K562 (cell line): ENCODE results near the gene ASPHD1. TPM values are rescaled to one million over a fixed set of nuclear protein-coding genes. Genes with fewer than 3 reads are reported as not detected.
A peak's percentile ranks its signal among the peaks of the same experiment; 100 is the strongest.

Experiments
- CCAR2 ChIP-seq: fragments of 200-400 bp; formaldehyde crosslinking; IDR thresholded peaks from 2 replicates; pipeline ENCODE4 v1.6.1; 2017; ENCODE audit warnings: mild to moderate bottlenecking, low read depth, low read length
- CREB1 ChIP-seq, 2 experiments: sonication (generic) in 1 of 2; formaldehyde crosslinking in 1 of 2; IDR thresholded peaks; 2 replicates each; pipeline versions ENCODE4 v1.6.1 to v1.8.0; 2012 to 2022; ENCODE audit warnings: inconsistent platforms in 1 of 2, mild to moderate bottlenecking in 1 of 2, missing genetic modification reagents in 1 of 2, moderate library complexity in 1 of 2
- EGR1 ChIP-seq: fragments of 450-650 bp; conservative IDR thresholded peaks from 2 replicates; pipeline ENCODE4 v1.6.1; 2017; ENCODE audit warnings: mild to moderate bottlenecking
- ETV5 ChIP-seq: sonication (generic); formaldehyde crosslinking; IDR thresholded peaks from 2 replicates; pipeline ENCODE4 v1.4.0; 2020; ENCODE audit warnings: low read depth, mild to moderate bottlenecking, missing genetic modification reagents
- HNRNPL ChIP-seq: fragments of 200-400 bp; formaldehyde crosslinking; IDR thresholded peaks from 2 replicates; pipeline ENCODE4 v1.6.1; 2017; ENCODE audit warnings: low read depth, mild to moderate bottlenecking, low read length
- IFI16 ChIP-seq: fragments of 250-450 bp; sonication (Bioruptor Pico); IDR thresholded peaks from 2 replicates; pipeline ENCODE4 v2.1.2; 2022; ENCODE audit warnings: mild to moderate bottlenecking, inconsistent platforms
- KAT2B ChIP-seq: IDR thresholded peaks from one replicate; pipeline ENCODE4 v1.6.1; 2012; ENCODE audit warnings: low read depth, mild to moderate bottlenecking, control low read depth, inconsistent platforms, low read length, moderate library complexity
- KDM2B ChIP-seq: fragments of 250-450 bp; sonication (Bioruptor Pico); IDR thresholded peaks from 2 replicates; pipeline ENCODE4 v1.8.0; 2021; ENCODE audit warnings: mild to moderate bottlenecking, moderate library complexity
- NCOR1 ChIP-seq: fragments of 450-650 bp; IDR thresholded peaks from 2 replicates; pipeline ENCODE4 v1.6.1; 2016; ENCODE audit warnings: mild to moderate bottlenecking, moderate library complexity
- PTRF ChIP-seq: fragments of 450-650 bp; IDR thresholded peaks from 2 replicates; pipeline ENCODE4 v1.6.1; 2016; ENCODE audit warnings: mild to moderate bottlenecking, missing genetic modification characterization, missing compliant biosample characterization
- RAD21 ChIP-seq, 2 experiments: fragments of 250-450 bp in 1 of 2; fragments of 450-650 bp in 1 of 2; sonication (Bioruptor Pico) in 1 of 2; formaldehyde crosslinking in 1 of 2; IDR thresholded peaks in 1 of 2; conservative IDR thresholded peaks in 1 of 2; 2 replicates each; pipeline versions ENCODE4 v1.4.0 to v1.8.0; 2020 to 2022; ENCODE audit warnings: mild to moderate bottlenecking in 2 of 2, moderate library complexity in 1 of 2
- RBM14 ChIP-seq: fragments of 200-400 bp; formaldehyde crosslinking; IDR thresholded peaks from 2 replicates; pipeline ENCODE4 v1.6.1; 2018; ENCODE audit warnings: low read depth, mild to moderate bottlenecking, low read length, moderate library complexity, borderline replicate concordance; ENCODE audit not compliant: insufficient read depth
- SAP30 ChIP-seq: fragments of 200-600 bp; sonication (generic); IDR thresholded peaks from 2 replicates; pipeline ENCODE4 v1.6.1; 2012; ENCODE audit warnings: borderline replicate concordance, low read depth, mild to moderate bottlenecking, moderate library complexity, low read length, control low read depth, inconsistent platforms; ENCODE audit not compliant: insufficient read depth, poor library complexity, severe bottlenecking
- SMAD4 ChIP-seq: fragments of 250-450 bp; sonication (Bioruptor Pico); conservative IDR thresholded peaks from 2 replicates; pipeline ENCODE4 v1.8.0; 2021; ENCODE audit warnings: inconsistent platforms, mild to moderate bottlenecking, moderate library complexity
- ZBTB1 ChIP-seq: sonication (generic); formaldehyde crosslinking; IDR thresholded peaks from 2 replicates; pipeline ENCODE4 v1.8.1; 2023; ENCODE audit warnings: missing genetic modification reagents, low read depth, mild to moderate bottlenecking, borderline replicate concordance
- ZBTB43 ChIP-seq: sonication (generic); formaldehyde crosslinking; IDR thresholded peaks from 2 replicates; pipeline ENCODE4 v1.8.0; 2023; ENCODE audit warnings: mild to moderate bottlenecking, missing genetic modification reagents
- ZKSCAN8 ChIP-seq: fragments of 200-800 bp; sonication (Bioruptor generic); IDR thresholded peaks from 2 replicates; pipeline ENCODE4 v1.6.1; 2016; ENCODE audit warnings: missing genetic modification characterization, missing compliant biosample characterization
- ZNF639 ChIP-seq, 2 experiments: fragments of 200-800 bp in 1 of 2; sonication (Bioruptor generic) in 1 of 2; sonication (generic) in 1 of 2; formaldehyde crosslinking in 1 of 2; IDR thresholded peaks in 1 of 2; conservative IDR thresholded peaks in 1 of 2; 2 replicates each; pipeline versions ENCODE4 v1.5.0 to v1.6.1; 2016 to 2020; ENCODE audit warnings: missing compliant biosample characterization in 1 of 2, missing genetic modification characterization in 1 of 2, missing genetic modification reagents in 1 of 2
- ZNF785 ChIP-seq: fragments of 250-450 bp; sonication (Bioruptor Pico); IDR thresholded peaks from 2 replicates; pipeline ENCODE4 v1.4.0; 2020; ENCODE audit warnings: mild to moderate bottlenecking
- polyA plus RNA-seq, 8 experiments: library from polyadenylated mRNA; depleted of rRNA in 4 of 8; stranded (reverse) in 5 of 8; unstranded in 3 of 8; fragments of >200 nt; fragmentation: Nextera tagmentation in 2 of 8; fragmentation: Illumina TruSeq in 1 of 8; extraction: Ambion mirVana in 2 of 8; extraction: Trizol in 1 of 8; gene quantifications; 2 replicates each; pipeline versions ENCODE4 v1.2.1 to v1.2.3, GENCODE V29; 2011 to 2014; ENCODE audit warnings: inconsistent platforms in 1 of 8, missing spikeins in 1 of 8
- total RNA-seq, 7 experiments: library from RNA; depleted of rRNA in 6 of 7; stranded (reverse); fragments of >200 nt in 6 of 7; fragmentation: Illumina TruSeq in 2 of 7; extraction: Trizol in 2 of 7; gene quantifications; 2 replicates each; pipeline versions ENCODE4 v1.2.1 to v1.2.3, GENCODE V29; 2011 to 2021; ENCODE audit warnings: low replicate concordance in 1 of 7
- TF ChIP-seq, protein P1 (sequence below): sonication (generic); formaldehyde crosslinking; IDR thresholded peaks from 2 replicates; pipeline ENCODE4 v1.8.1; 2023; ENCODE audit warnings: mild to moderate bottlenecking, missing genetic modification reagents
- TF ChIP-seq, protein P2 (sequence below): fragments of 250-450 bp; sonication (Bioruptor Pico); IDR thresholded peaks from 2 replicates; pipeline ENCODE4 v1.4.0; 2020; ENCODE audit warnings: borderline replicate concordance

The ASPHD1 gene
- total and polyA plus RNA-seq, 9 of the 15 experiments (the other 6 are each of a cell fraction or from before 2014, with no cell fraction given) = 0.03 to 0.70 (median 0.24) TPM; not detected in 5

GRCh38 chr16:29900102-29900887, at the start of gene ASPHD1 (continued):
- no peak for TF ChIP-seq KAT2B
- no peak for TF ChIP-seq RBM14
- 0 out of 2 replicates have a peak, but pooled peaks have one; percentile 47 for TF ChIP-seq HNRNPL
- no peak for TF ChIP-seq PTRF (tag)
- TF ChIP-seq, protein P1, sequence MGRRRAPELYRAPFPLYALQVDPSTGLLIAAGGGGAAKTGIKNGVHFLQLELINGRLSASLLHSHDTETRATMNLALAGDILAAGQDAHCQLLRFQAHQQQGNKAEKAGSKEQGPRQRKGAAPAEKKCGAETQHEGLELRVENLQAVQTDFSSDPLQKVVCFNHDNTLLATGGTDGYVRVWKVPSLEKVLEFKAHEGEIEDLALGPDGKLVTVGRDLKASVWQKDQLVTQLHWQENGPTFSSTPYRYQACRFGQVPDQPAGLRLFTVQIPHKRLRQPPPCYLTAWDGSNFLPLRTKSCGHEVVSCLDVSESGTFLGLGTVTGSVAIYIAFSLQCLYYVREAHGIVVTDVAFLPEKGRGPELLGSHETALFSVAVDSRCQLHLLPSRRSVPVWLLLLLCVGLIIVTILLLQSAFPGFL (CRISPR knock-in tag) = no peak
- TF ChIP-seq SMAD4 (CRISPR knock-in tag) = no peak; the same call in 1 of the 2 replicates
- TF ChIP-seq IFI16 (CRISPR knock-in tag) = no peak
- TF ChIP-seq KDM2B (CRISPR knock-in tag) = no peak
- TF ChIP-seq EGR1 = peak; percentile 83
- TF ChIP-seq, protein P2, sequence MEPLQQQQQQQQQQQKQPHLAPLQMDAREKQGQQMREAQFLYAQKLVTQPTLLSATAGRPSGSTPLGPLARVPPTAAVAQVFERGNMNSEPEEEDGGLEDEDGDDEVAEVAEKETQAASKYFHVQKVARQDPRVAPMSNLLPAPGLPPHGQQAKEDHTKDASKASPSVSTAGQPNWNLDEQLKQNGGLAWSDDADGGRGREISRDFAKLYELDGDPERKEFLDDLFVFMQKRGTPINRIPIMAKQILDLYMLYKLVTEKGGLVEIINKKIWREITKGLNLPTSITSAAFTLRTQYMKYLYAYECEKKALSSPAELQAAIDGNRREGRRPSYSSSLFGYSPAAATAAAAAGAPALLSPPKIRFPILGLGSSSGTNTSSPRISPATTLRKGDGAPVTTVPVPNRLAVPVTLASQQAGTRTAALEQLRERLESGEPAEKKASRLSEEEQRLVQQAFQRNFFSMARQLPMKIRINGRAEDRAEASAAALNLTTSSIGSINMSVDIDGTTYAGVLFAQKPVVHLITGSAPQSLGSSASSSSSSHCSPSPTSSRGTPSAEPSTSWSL = no peak
- no peak for TF ChIP-seq CREB1 (IDR thresholded peaks at IDR 0.05)
- TF ChIP-seq CREB1 (CRISPR knock-in tag; IDR thresholded peaks at IDR 0.05) = peak; percentile 56; the same call in 1 of the 2 replicates
- no peak; the same call in 1 of the 2 replicates for TF ChIP-seq ZBTB1 (CRISPR knock-in tag)
- TF ChIP-seq ZBTB43 (CRISPR knock-in tag) = peak; percentile 46; the same call in 1 of the 2 replicates
- no peak for TF ChIP-seq ZKSCAN8 (CRISPR knock-in tag)
- TF ChIP-seq RAD21 (CRISPR knock-in tag; conservative IDR thresholded peaks at IDR 0.05 in 1 of 2, IDR thresholded peaks at IDR 0.05 in 1 of 2) = no peak
- peak; percentile 64; the same call in 1 of the 2 replicates for TF ChIP-seq ETV5 (CRISPR knock-in tag)
- no peak for TF ChIP-seq NCOR1
- TF ChIP-seq ZNF785 (CRISPR knock-in tag) = no peak
- TF ChIP-seq ZNF639 (CRISPR knock-in tag; conservative IDR thresholded peaks at IDR 0.05 in 1 of 2, IDR thresholded peaks at IDR 0.05 in 1 of 2) = peak in 1 of 2 experiments; percentile 84; a peak in 1 of 4 replicates
- TF ChIP-seq CCAR2 = no peak
- no peak for TF ChIP-seq SAP30
